Measurements from ENCODE around the gene DCDC2B.
"Not testable (repeated sequence)": the region's sequence is repeated elsewhere in the genome, so short reads cannot be mapped to it uniquely, and the experiment has no call there.

DCDC2B gene

DNA sequence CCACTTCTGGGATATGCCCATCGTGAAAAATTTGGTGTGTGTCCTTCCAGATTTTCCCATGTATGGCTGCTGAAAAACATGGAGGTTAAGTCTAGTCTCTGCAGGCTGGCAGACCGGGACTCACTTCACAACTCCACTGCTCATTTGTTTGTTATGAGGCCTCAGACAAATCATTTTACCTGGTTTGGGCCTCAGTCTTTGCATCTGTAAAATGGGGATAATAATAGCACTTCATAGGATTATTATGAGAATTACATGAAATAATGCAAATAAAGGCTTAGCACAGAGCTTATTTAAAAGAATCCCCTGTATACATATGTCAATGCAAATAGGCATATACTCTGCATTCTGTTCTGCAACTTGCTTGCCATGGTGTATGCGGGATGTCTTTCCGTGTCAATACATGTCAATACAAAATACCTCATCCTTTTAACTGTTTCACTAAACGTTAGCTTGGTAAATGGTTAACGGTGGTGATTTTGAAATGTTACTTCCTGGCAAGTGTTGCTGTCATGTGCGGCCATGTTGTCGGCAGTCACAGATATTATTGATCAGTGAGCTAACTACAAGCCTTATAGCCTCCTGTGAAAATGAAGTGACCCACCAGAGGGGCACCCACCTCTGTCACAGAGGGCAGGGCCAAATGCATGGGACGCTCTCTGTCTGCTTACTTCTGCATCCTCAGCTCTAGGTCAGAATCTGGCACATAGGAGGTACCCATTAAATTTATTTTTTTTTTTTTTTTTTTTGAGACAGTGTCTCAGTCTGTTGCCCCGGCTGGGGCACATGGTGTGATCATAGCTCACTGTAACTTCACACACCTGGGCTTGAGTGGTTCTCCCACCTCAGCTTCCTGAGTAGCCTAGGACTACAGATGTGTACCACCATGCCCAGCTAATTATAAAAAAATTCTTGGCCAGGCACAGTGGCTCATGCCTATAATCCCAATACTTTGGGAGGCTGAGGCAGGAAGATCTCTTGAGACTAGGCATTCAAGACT lies 46.5 kb downstream of the DCDC2B start:
- no peak for DNase-seq (ENCODE audit: low read depth in 3 of 3)

DNA sequence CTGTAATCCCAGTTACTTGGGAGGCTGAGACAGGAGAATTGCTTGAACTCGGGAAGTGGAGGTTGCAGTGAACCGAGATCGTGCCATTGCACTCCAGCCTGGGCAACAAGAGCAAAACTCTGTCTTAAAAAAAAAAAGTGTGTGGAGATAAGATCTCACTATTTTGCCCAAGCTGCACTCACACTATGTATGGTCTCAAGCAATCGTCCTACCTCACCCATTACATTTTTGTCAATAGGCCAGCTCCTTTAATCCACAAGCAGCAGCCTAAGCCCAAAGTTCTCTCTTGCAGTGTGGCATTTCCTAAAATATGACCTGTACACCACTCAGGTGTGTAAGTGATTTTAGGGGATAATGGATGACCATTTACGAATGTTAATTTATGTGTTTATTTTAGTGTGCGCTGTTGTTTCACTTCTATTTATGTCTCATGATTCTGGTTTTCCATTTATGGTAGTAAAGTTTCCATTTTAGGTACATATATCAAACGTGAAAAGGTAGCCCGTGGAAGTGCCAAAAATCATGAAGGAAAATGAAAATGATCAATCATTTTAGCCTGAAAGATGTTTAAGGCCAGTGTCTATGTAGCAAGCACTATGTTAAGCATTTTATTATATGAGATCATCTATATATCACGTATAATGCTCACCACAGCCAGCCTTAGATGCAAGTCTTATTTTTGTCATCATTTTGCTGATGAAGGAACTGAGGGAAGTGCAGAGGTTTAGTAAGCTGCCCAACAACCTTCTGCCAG lies 47.8 kb downstream of the DCDC2B start:
- no peak for DNase-seq (ENCODE audit: low read depth in 3 of 3)

DNA sequence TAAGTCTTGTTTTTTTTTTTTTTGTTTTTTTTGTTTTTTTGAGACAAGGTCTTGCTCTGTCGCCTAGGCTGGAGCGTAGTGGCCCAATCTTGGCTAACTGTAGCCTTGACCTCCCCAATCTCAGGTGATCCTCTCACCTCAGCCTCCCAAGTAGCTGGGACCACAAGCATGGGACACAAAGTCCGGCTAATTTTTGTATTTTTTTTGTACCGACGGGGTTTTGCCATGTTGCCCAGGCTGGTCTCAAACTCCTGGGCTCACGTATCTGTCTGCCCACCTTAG lies 48.3 kb downstream of the DCDC2B start:
- DNase-seq (ENCODE audit: low read depth in 3 of 3), result no peak

DNA sequence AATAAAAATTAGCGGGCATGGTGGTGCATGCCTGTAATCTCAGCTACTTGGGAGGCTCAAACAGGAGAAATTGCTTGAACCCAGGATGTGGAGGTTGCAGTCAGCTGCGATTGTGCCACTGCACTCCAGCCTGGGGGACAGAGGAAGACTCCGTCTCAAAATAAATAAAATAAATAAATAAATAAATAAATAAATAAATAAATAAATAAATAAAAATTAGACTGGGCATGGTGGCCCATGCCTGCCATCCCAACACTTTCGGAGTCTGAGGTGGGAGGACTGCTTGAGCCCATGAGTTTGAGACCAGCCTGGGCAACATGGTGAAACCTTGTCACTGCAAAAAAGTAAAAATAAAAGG lies 54.3 kb downstream of the DCDC2B start:
- DNase-seq (ENCODE audit: low read depth in 3 of 3), result not testable (repeated sequence)

DNA sequence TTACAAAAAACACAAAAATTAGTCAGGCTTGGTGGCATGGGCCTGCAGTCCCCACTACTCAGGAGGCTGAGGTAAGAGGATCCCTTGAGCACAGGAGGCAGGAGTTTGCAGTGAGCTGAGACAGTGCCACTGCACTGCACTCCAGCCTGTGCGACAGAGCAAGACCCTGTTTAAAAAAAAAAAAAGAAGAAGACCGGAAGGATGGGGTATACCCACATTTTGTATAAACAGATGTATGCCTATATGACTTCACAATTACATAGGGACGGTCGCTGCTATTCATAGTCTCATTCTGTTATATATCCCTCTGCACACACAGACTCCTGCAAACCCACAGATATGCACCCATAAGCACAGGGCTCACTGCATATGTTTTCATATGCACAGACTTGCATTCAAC lies 54.9 kb downstream of the DCDC2B start:
- DNase-seq (ENCODE audit: low read depth in 3 of 3), result no peak

All from stimulated activated CD4-positive, alpha-beta T cell treated with anti-CD3 and anti-CD28 coated beads, TNF-alpha, amount 100 ng/mL, for 48 hours (primary cell).